Mucosa of stomach (tissue), 1 donor: ENCODE data around the gene ISCU.
"Not testable (repeated sequence)": the region's sequence is repeated elsewhere in the genome, so short reads cannot be mapped to it uniquely, and the experiment has no call there.

Source experiments
- H3K27me3 ChIP-seq: one replicate; pipeline ENCODE4 v1.7.0; 2013; ENCODE audit warnings: mild to moderate bottlenecking, low read length; ENCODE audit not compliant: control insufficient read depth, insufficient read depth
- H3K36me3 ChIP-seq: one replicate; pipeline ENCODE4 v1.7.0; 2013; ENCODE audit warnings: low read length; ENCODE audit not compliant: control insufficient read depth, insufficient read depth
- H3K4me1 ChIP-seq: one replicate; pipeline ENCODE4 v1.7.0; 2013; ENCODE audit warnings: mild to moderate bottlenecking, low read length; ENCODE audit not compliant: control insufficient read depth, insufficient read depth
- H3K4me3 ChIP-seq: one replicate; pipeline ENCODE4 v1.7.0; 2013; ENCODE audit warnings: low read length
- H3K9ac ChIP-seq: one replicate; pipeline ENCODE4 v1.7.0; 2013; ENCODE audit warnings: mild to moderate bottlenecking, low read length, moderate library complexity
- H3K9me3 ChIP-seq: one replicate; pipeline ENCODE4 v1.7.0; 2013; ENCODE audit warnings: mild to moderate bottlenecking, low read length, moderate library complexity; ENCODE audit not compliant: control insufficient read depth
- donor health status: Pancreatic carcinoma.

ISCU gene

DNA sequence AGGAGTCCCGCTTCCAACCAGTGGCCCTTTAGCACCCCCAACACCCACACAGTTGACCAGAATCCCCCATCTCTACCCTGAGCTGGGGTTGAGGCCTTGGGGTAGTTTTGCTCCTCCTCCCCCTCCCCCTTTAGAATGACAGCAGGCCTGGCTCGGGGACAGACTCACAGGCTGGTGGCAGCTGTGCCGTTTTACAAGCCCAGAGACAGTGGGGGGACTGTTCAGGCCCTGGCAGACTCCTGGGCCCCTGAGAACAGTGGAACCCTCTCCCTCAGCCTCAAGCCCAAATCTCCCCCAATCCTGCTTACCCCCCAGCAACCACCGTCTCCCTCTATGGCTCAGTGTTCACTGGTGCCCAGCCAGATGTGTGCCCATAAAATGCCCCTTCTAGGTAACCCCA, 25.4 kb downstream of the ISCU start:
- H3K4me3 ChIP-seq, result no peak overlapping the region
- H3K4me1 ChIP-seq, result peaks cover 4% of the 10 kb centered on the region
- H3K9ac ChIP-seq, result no peak overlapping the region
- H3K9me3 ChIP-seq, result no peaks in the 10 kb centered on the region
- no peaks in the 10 kb centered on the region for H3K36me3 ChIP-seq
- H3K27me3 ChIP-seq, result no peaks in the 10 kb centered on the region

DNA sequence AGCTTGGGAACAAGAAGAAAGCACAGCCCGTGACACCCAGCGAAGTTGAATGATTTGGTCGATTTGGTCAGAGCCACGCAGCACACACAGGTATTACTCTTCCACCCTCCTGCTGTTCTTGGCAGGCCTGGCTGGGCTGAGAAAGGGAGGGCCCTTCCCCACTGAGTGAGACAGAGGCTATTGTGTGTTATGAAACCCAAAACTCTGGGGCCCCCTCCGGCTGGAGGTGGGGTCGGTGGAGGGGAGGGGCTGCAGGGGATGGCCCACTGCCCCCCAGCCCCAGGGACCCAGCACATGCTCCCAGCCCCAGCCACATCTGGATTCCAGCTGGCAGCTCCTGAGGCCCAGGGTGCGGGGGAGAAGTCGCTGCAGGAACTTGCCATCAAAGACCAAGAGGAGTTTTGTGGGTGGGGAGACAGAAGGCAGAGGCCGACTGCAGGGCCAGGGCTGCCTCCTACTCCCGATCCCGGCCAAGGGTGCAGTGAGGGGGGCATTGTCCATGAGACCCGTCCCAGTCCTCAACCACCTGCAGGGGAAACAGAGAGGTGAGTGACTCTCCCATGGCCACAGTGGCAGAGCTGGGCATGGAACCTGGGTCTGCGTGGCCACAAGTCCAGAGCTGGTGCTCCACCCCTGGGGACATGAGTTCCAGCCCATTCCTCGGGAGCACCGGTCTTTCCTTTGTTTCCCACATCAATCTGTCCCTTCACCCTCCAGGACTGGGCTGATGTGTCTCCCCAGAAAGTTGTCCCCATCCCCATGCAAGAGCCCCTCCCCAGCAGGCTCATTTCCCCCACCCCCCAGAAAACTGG, 26.8 kb downstream of the ISCU start:
- H3K4me3 ChIP-seq, result no peak overlapping the region

DNA sequence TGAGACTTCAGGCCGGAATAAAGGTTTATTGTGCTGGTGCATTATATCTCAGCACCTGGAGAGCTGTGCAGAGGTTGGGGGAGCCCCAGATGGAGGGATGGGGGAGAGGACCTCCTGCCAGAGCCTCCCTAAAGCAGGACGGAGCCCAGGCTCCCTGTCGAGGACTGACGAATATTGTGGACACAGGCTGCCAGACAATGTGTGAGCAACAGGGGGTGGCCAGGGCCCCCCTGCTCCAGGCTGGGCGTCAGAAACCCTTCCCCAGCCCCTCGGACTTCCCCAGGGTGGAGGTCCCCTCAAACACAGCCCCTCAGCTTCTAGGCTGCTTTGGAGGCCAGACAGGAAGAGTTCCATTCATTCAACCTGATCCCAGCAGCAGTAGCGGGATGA, 27.4 kb downstream of the ISCU start:
- Histone ChIP-seq H3K4me1 (peaks cover 4% of the 10 kb centered on the region), H3K36me3 (no peaks in the 10 kb centered on the region), H3K9me3 (no peaks in the 10 kb centered on the region), H3K27me3 (no peaks in the 10 kb centered on the region), H3K9ac (no peak overlapping the region), H3K4me3 (no peak overlapping the region)

More for the DNA sequence above, 26.8 kb downstream of the ISCU start:
- Histone ChIP-seq H3K4me1 (peaks cover 4% of the 10 kb centered on the region), H3K9me3 (no peaks in the 10 kb centered on the region), H3K27me3 (no peaks in the 10 kb centered on the region), H3K36me3 (no peaks in the 10 kb centered on the region), H3K9ac (no peak overlapping the region)

DNA sequence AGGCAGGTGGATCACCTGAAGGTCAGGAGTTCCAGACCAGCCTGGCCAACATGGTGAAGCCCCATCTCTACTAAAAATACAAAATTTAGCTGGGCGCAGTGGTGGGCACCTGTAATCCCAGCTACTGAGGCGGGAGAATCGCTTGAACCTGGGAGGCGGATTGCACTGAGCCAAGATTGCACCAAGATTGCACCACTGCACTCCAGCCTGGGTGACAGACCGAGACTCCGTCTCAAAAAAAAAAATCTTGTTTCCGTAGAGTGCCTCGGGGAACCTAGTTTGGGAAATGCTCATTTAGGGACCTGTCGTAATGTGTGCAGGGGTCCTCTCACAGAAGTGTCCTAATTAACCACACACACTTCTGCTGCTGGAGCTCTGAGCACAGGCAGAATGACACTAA, 28.1 kb downstream of the ISCU start:
- H3K4me3 ChIP-seq, H3K27me3 ChIP-seq, H3K4me1 ChIP-seq, H3K9me3 ChIP-seq, H3K9ac ChIP-seq, H3K36me3 ChIP-seq: not testable (repeated sequence)

DNA sequence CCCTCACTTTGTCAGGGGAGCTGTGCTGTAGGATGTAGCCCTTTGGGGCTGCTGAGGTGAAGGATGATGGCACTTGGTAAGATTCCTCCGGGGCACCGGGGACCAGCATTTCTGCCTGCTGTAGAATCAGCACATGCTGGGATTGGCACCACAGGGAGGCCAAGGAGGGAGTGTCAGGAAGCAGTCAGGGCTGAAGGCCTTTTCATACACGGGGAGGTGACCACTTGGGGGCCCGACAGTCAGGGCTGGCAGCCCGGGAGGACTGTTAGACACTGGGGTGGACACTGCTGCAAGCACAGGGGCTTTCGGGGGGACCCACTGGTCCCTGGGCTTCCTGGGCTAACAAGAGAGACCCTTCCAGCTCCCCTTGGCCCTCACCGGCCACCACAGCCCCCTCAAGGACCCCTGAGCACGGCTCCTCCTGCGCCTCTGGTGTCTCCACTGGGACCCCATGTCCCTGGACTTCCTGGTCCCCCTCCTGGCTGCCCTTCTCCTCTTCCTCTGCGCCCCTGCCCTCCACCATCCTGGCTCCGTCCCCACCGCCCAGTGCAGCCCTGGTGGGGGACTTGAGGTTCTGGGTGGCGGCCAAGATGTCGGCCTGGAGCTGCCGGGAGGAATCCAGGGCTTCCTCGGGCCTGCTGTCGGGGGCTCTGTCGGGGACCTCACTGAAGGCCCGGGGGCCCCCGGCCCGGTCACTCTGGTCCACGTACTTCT, 29.0 kb downstream of the ISCU start:
- H3K36me3 ChIP-seq, result no peaks in the 10 kb centered on the region
- peaks cover 4% of the 10 kb centered on the region for H3K4me1 ChIP-seq
- H3K9ac ChIP-seq, result no peak overlapping the region
- H3K27me3 ChIP-seq, result no peaks in the 10 kb centered on the region
- H3K9me3 ChIP-seq, result no peaks in the 10 kb centered on the region
- H3K4me3 ChIP-seq, result no peak overlapping the region

DNA sequence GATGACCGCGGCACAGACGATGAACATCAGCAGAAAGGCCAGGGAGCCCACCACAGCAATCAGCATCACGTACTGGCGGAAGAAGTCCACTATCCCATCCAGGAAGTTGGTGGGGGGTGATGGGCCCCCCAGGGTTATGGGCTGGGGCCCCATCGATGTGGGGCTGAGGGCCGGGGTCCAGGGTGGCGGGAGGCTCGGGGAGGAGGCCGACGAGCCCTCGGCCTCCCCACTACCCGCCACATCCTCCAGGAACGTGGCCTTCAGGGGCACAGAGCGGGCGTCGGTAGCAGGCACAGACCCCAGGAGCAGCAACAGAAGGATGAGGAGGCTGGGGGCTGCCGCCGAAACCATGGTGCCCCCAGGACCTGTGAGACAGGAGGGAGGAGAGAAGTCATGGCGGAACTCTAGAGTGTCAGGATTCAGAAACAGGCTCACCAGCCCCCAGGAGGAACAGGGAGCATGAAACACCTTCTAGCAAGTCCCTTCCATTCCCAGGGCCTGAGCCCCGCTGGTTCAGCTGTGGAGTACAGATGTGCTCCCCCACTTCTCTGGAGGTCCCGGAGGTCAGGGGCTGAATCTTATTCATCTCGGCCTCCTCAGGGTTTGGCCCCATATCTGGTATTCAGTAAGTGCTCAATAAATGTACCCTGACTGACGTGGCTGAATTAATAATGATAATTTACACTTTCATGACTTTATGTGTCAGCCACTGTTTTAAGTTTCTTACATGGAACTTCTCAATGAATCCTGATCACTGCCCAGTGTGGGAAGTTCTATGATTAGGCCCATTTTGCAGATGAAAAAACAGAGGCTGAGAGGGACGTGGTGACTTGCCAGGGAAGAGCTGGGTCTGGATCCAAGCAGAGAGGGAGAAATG, 29.9 kb downstream of the ISCU start:
- Histone ChIP-seq H3K27me3 (no peaks in the 10 kb centered on the region), H3K36me3 (no peaks in the 10 kb centered on the region)

DNA sequence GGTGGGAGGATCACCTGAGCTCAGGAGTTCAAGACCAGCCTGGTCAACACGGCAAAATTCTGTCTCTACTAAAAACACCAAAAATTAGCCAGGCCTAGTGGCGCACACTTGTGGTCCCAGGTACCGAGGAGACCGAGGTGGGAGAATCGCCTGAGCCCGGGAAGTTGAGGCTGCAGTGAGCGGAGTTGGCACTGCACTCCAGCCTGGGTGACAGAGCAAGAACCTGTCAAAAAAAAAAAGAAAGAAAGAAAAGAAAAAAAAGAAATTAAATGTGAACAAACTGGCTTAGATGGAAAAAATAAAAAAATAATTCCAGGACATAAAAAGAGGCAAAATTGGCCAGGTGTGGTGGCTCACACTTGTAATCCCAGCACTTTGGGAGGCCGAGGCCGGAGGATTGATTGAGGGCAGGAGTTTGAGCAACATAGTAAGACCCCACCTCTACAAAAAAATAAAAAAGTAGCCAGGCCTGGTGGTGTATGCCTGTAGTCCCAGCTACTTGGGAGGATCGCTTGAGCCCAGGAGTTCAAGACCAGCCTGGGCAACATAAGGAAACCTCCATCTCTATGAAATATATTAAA, 32.0 kb downstream of the ISCU start:
- Histone ChIP-seq H3K4me3 (no peak overlapping the region), H3K36me3 (no peaks in the 10 kb centered on the region), H3K9me3 (no peaks in the 10 kb centered on the region), H3K27me3 (peaks cover 5% of the 10 kb centered on the region), H3K9ac (no peak overlapping the region), H3K4me1 (no peaks in the 10 kb centered on the region)

More for the DNA sequence above, 29.9 kb downstream of the ISCU start:
- Histone ChIP-seq H3K9ac (no peak overlapping the region), H3K9me3 (no peaks in the 10 kb centered on the region), H3K4me3 (no peak overlapping the region), H3K4me1 (peaks cover 4% of the 10 kb centered on the region)

DNA sequence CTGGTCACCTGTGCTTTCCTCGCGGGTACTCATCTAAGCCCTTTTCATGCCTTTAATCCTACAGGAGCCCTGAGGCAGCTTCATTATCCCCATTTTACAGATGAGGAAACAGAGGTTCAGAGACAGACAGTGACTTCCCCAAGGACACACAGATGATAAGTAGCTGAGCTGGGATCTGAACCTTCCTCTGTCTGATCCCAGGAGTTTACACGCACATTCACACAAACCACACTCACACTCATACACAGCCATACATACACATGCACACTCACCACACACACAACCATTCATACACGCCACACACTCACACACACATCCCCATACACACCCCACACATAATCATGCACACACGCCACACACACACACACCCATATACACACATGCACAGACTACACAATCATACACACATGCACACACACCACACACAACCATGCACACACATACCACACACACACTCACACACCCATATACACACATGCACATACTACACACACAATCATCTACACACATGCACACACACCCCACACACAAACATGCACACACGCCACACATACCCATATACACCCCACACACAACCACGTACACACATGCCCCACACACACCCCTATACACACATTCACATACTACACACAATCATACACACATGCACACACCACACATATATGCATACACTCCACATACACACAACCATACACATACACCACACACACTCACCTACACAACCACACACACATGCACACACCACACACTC, 32.7 kb downstream of the ISCU start:
- Histone ChIP-seq H3K36me3 (no peaks in the 10 kb centered on the region), H3K9ac (no peak overlapping the region), H3K9me3 (no peaks in the 10 kb centered on the region), H3K4me3 (no peak overlapping the region), H3K4me1 (no peaks in the 10 kb centered on the region), H3K27me3 (peaks cover 5% of the 10 kb centered on the region)

DNA sequence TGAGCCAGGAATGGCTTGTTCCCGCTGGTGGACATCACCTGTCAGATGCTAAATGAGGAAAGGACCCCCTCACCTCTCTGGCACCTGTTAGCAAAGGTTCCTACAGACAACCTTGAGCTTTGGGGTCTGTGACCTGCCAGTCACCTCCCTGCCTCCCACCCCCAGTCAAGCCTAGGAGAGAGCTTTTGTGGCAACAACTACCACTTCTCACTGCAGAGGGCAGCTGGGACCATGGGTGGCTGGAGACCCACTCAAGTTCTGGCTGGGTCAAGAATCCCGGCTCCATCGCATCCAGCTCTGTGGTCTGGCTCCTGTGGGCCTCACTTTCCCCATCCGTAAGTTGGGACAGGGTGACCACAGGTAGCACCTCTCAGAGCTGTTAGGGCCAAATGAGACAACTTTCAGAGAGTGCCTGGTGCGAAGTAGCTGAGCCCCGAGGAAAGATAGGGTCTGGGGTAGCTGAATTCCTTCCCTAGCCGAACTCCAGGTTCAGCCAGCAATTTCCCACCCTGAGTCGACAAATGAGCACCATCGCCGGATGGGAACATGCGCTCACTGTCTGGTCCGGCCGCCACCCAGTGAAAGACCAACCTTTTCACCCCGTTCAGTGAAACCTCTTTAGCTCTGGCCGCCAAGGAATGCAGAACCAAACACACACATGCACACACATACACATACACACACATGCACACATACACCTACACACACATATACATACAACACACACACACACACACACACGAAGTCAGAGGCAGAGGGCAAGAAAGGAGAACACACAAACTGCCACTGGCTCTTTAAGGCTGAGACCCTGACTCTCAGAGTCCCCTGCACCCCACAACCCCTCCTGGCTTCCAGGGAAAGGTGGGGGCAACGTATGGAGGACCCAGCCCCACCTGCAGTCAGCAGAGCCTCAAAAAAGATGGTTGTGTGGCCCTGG, 33.6 kb downstream of the ISCU start:
- H3K9ac ChIP-seq, result no peak overlapping the region
- peaks cover 5% of the 10 kb centered on the region for H3K27me3 ChIP-seq
- H3K4me3 ChIP-seq, result no peak overlapping the region
- no peaks in the 10 kb centered on the region for H3K4me1 ChIP-seq
- H3K9me3 ChIP-seq, result no peaks in the 10 kb centered on the region
- H3K36me3 ChIP-seq, result no peaks in the 10 kb centered on the region

DNA sequence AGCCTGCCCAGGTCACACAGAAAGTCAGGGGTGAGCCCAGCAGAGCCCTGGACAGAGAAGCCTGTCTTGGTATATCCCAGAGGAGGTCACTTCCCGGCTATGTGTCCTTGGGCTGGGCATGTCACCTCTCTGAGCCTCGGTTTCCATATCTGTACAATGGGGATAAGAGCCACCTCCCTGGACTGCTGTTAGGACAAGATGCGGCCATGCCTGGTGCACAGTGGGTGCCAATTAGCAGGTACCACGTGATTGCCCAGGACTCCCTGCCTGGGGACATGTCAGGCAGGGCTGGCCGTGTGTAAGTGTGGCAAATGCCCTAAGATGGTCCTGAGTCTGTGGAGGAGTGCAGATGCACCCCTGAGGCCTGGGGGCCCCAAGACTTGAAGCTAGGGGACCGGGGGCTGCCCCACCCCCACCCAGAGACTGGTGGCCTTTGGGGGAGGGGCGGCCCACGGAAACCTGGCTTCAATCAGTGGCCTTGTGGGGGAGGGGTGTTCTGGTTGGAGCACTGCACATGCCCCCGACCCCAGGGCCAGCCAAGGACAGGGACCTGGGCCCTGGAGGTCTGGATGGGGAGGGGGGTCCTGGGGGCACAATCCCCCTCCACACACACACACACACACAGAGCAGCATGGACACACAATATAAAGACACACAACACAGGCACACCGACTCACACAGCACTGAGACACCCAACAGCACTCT, 34.6 kb downstream of the ISCU start:
- Histone ChIP-seq H3K9ac (no peak overlapping the region), H3K9me3 (no peaks in the 10 kb centered on the region), H3K4me3 (no peak overlapping the region), H3K4me1 (no peaks in the 10 kb centered on the region), H3K27me3 (peaks cover 5% of the 10 kb centered on the region), H3K36me3 (no peaks in the 10 kb centered on the region)
